ENCODE results near the gene ZNF319.

Gene ZNF319

DNA sequence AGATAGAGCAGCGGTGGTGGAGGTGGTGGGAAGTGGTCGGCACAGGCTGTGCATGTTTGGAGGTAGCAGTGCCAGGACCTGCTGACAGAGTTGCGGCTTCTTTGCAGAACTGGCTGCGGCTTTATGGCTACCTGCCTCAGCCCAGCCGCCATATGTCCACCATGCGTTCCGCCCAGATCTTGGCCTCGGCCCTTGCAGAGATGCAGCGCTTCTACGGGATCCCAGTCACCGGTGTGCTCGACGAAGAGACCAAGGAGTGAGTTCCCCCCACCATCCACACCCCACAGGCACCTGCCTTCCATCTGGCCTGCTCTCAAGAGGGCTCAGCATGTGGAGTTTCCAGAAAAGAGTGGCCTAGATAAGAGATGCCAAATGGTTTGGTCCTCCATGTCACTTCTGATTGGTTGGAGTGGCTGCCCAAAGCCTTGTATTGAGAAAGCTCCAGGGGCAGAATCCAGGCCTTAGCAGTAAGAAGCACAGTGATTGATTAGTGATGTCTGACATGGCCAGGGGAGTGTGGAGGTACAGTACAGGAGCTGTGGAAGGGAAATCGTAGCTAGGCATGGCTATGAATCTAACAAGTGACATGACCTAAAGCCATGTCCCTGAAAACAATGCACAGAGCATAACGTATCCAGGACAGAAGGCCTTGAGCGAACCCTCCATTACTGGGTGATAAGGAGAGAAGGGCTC is 37.0 kb upstream of the ZNF319 start:
- in situ Hi-C loops (cut with MboI; ENCODE audit: low sequenced_read_pairs) = no loop called here

DNA sequence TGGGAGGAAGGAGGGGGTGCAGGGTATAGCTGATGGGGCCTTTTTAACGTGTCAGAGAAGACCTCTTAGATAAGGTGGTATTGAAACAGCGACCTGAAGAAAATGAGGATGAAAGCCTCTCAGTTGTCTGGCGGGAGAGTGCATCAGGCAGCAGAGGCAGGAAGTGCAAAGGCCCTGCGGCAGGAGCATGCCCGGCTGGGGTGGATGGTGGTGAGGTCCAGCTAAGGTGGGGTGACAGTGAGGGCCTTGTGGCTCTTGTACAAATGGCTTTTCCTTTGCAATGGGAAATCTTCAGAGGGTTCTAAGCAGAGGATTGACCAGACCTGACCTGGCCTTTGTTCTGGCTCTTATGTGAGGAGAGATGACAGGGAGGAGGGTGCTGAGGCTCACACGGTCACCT is 36.5 kb upstream of the ZNF319 start:
- in situ Hi-C loops (cut with MboI; ENCODE audit: low sequenced_read_pairs) = no loop called here

DNA sequence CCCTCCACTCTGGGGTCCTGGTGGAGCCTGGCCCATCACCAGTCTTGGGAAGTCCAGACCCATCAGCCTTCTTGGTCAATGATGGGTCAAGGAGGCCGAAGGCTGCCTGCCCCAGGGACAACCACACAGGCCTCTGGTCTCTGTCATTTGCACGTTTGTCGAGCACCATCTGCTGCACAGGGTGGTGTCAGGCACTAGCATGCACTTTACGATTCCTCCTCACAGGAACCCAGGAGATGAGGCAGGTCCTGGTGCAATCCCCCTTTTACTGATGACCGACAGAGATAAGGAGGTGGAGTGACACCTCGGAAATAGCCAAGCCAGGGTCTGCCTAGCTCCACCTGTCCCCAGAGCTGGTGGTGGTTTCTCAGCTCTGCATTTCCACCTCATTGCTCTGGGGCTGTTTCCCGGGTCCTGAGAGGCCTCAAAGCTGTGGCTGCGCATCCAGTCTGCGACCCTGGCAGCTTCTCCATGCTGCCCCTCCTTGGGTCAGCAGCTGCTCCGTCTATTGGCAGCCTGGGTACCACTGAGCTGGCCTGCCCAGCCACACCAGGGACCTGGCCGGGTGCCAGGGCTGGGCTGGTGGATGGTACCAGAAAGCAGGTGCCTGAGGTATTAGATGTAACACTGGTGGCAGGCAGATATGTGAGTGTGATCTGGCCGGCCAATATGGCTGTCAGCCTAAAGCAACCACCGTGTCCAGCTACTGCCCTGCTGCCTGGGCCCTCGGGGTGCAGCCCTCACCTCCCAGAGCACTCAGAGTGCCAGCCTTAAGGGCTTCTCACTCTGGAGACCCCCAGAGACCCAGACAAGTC is 35.1 kb upstream of the ZNF319 start:
- in situ Hi-C loops (cut with MboI; ENCODE audit: low sequenced_read_pairs) = no loop called here

DNA sequence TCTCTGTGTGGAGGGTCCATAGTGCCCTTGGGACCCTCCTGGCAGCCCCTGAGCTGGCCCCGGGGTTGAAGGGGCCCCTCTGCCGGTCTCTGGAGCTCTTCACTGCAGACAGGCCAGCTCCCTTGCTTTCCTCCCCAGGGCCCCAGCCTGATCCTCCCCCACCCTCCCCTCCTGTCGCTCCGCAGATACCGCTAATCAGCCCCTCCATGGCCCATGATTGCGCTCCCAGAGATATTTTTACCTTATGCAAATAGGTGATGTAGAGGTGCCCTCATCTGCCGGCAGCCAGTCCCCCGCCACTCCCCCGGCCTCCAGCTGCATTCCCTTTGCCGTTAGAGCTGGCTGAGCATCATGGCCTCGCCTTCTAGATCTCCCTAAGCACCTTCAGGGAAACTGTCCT is 34.3 kb upstream of the ZNF319 start:
- in situ Hi-C loops (cut with MboI; ENCODE audit: low sequenced_read_pairs) = no loop called here

DNA sequence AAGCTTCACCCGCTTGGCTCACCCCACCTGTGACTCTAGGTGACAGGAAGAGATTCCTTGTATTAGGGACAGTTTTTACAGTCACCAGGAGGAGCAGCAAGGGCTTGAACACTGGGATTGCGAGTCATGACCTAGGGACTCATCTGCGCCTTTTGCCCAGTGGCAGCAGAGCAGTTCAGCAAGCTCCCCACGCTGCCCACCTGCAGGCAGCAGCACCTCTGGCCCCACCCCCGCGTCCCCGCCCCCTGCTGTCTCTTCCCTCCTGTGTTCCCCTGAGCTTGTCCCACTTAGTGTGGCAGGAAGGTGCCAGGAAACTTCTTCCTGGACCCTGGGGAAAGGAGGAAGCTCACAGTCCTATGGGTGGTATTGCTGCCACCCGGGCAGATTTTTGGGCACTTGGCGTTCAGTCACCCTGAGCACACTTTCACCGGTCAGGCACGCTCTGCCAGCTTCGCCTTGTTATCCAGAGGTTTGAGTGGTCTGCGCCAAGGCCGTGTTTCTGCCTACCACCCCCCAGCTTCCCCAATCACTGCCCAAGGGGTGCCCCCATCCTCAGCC is 33.7 kb upstream of the ZNF319 start:
- in situ Hi-C loops (cut with MboI; ENCODE audit: low sequenced_read_pairs) = no loop called here

DNA sequence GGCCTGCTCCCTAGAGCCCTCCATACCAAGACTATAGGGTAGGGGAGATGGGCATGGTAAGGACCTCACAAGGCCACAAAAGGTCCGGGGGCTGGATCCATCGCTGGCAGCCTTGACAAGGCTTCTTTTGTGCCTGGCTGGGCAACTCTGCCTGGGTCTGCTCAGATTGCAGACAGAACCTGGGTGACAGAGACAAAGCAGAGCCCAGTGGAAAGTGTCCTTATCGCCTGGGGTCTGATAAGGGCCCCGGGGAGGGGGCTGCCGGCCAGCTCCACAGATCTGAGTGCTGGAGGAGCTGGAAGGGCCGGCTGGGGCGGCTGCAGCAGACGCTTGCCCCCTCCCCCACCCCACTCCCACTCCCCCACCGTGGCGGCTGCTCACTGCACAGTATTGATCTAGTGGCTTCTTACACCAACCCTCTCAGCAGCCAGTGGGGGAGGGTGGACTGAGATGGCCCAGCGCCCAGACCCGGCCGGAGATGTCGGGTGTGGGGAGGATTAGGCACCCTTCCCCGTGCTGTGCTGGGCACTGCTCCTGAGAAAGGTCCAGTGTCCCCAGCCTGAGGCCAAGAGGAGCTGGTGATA is 32.3 kb upstream of the ZNF319 start:
- in situ Hi-C loops (cut with MboI; ENCODE audit: low sequenced_read_pairs) = no loop called here

DNA sequence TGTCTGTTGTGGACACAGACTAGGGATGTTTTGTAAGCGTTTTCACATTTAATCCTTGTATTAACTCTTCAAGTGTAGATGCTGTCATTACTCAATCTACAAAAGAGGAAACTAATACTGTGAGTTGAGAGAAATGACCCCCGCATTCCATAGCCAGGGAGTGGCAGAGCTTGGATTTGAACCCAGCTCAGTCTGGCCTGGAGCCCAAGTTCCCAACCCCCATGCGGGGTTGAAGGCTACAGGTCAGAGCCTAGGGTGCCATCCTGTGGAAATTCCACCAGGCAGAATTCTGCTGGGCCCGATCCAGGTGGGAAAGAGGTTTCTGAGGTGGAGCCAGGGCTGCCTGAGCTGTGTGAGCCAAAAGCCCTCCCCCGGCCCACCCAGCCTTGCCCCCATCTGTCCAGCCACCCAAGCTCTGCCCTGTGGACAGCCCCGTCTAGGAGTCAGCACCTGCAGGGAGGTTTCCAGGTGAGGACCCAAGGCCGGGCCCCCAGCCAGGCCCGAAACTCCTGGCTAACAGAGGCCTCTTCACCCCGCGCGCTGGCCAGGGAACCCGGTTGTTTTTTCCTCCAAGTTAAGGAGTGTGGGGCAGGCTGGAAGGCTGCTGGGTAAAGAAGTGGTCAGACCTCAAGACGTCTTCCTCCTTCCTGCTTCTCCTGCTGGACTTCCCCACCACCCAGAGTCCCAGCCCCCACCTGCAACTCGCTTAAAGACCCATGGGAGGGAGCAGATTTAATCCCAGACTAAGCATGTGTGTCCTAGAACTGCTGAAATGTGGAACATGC is 30.7 kb upstream of the ZNF319 start:
- in situ Hi-C loops (cut with MboI; ENCODE audit: low sequenced_read_pairs) = no loop called here

DNA sequence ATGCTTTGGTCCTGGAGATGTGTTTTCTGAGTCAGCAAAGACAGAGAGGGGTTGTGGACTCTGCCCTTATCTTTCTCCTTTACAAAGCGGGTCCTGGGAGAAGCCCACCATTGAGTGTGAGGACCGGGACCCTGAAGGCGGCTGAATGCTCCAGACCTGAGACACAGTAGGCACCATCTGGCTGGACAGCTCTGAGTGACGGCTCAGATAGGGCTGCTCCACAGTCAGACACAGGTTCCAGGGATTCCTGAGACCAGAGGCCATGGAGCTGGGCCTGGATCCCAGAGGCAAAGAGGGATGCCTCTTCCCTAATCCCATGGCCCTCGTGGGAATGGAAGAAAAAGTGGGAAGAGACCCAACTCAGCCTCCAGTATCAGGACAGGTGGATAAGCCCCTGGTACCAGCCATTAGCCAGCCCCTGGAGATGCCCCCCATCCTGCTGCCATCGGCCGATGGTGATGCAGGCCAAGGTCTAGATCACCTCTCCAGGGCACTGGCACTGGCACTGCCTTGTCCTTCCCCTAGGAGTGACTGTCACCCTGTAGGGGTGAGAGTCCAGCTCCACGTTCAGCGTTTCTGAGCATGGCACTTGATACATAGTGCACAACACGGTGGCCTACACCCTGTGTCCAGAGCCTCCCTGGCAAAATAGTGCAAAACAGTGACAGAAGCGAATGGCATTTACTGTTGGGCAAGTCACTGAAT is 29.8 kb upstream of the ZNF319 start:
- in situ Hi-C loops (cut with MboI; ENCODE audit: low sequenced_read_pairs) = no loop called here

DNA sequence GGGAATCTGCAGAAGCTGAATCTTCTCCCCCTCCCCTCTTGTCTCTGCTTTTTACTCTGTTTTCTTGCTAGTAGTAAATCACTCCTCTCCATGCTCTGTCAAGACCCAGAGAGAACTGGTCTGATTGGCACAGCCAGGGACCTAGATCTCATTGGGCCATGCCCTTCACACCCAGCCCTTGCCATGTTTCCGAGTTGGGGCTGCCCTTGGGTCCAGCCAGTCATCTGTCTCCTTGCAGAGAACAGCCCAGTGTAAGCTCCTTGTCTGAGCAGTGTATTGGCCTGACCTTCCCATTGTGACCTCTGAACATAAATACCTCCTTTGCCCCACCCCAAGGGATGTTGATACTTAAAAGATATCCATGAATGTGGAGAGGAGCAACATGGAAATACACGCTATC is 28.9 kb upstream of the ZNF319 start:
- in situ Hi-C loops (cut with MboI; ENCODE audit: low sequenced_read_pairs) = no loop called here

DNA sequence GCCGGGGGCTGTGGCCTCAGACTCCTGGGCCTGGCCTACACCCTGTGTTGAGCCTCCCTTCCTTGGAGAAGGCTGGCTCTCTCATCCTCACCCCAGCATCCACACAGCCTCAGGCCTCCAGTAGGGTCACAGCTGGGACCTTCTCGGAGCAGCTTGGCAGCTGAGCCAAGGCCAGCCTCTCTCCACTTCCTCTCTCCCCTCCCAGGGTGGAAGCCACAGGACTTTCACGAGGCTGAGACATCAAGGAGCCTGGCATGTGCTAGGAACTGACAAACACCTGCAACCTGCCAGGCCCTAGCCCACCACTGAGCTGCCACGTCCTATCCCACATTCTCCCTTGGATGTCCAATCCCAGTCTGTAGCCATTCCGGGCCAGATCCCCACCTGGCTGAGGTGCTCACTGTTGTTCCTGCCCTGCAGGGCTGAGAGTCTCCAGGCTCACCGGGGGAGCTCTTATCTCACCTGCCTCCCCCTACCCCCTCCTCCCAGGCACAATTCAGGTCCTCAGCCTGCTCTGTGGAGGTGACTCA is 28.1 kb upstream of the ZNF319 start:
- in situ Hi-C loops (cut with MboI; ENCODE audit: low sequenced_read_pairs) = no loop called here

DNA sequence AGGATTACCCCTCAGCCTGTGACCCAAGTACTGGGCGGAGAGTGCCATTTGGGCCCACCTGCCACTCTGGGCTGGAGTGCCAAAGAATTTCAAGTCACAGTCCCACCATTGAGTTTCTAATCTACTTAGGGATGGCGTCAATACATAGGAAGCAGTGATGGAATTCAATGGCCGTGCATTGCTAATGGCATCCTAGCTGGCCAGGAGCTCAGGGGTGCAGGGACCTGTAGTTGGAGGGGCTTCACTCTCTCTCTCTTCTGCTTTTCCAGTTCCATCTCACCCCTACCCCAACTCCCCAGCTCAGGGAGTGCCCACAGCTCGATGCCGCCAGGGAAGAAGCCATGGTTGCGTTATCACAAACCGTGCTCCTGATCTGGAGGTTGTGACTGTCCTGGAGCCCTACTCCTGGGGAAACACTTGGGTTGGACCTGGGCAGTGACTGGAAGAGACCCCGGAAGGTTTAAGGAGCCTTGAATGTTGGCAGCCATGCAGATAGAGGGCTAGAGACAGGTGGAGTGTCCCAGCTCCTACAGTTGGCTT is 27.5 kb upstream of the ZNF319 start:
- in situ Hi-C loops (cut with MboI; ENCODE audit: low sequenced_read_pairs) = no loop called here

DNA sequence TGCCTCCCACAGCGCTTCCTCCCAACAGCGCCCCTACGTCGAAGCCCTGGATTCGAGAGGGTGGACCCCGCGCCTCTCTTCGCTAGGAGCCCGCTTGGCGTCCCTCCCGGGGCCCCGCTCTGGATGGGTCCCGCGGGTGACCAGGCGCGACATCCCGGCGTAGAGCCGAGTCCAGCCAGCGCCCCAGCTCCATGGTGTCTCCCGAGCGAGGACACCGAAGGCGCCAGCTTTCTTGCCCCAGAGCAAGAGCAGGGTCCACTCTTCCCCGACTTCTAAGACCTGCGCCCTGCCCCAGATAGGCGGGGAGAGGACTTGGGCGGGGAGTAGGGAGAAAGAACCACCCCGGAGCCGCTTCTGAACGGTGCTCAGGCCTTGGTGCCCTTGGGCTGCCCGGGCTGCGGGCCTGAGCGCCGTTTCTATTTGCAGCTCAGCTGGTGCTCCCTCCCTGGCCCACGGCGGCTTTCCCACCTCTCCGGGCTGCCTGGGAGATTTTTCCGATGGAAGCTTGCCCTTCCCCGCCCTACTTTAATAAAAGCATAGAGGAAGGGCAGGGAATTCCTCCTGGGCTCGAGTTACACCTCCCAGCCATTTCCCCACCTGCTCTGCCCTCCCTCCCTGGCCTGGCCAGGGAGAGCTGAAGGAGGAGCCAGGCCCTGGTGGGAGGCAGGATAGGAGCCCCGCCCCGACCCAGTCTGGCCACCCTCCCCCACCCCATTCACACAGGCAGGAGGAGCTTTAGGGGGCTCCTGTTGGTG is 26.9 kb upstream of the ZNF319 start:
- in situ Hi-C loops (cut with MboI; ENCODE audit: low sequenced_read_pairs) = no loop called here

DNA sequence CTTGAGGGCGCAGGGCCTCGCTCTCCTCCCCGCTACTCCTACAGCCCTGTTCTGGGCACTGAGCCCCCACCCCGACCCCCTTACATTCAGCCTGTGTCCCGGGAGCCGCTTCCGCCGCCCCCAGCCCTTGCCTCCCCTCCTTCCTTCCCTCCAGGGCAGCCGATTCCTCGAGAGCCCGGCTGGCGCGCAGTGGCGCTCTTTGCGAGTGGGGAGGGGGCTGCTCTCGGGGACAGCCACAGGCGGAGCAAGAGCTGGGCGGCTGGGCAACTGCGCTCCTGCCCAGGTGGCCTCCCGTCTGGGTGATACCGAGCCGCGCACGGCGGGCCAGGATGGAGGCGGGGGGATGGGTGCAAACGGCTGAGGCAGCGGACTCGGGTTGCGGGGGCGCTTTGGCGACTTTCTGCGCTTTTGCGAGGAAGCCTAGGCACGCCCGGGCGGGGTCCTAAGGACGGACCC is 26.3 kb upstream of the ZNF319 start:
- in situ Hi-C loops (cut with MboI; ENCODE audit: low sequenced_read_pairs) = no loop called here

DNA sequence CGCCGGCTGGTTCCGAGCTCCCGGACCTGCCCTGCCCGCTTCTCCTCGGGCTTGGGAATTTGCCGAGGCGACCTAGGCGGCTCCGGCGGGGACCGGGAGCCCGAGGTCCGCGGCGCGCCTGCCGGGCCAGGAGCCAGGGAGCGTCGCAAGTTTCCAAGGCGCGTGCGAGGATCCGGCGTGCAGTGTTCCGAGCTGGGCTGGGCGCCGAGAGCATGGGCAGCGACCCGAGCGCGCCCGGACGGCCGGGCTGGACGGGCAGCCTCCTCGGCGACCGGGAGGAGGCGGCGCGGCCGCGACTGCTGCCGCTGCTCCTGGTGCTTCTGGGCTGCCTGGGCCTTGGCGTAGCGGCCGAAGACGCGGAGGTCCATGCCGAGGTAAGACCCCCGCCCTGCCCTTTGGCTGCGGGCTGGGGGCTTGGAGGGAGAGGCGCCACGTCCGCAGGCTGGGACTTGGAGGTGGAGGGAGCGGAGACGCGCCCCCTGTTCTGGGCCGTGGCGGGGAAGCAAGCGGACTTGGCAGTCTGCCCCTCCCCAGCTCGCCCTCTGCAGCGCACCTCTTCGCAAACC is 25.8 kb upstream of the ZNF319 start:
- in situ Hi-C loops (cut with MboI; ENCODE audit: low sequenced_read_pairs) = no loop called here

DNA sequence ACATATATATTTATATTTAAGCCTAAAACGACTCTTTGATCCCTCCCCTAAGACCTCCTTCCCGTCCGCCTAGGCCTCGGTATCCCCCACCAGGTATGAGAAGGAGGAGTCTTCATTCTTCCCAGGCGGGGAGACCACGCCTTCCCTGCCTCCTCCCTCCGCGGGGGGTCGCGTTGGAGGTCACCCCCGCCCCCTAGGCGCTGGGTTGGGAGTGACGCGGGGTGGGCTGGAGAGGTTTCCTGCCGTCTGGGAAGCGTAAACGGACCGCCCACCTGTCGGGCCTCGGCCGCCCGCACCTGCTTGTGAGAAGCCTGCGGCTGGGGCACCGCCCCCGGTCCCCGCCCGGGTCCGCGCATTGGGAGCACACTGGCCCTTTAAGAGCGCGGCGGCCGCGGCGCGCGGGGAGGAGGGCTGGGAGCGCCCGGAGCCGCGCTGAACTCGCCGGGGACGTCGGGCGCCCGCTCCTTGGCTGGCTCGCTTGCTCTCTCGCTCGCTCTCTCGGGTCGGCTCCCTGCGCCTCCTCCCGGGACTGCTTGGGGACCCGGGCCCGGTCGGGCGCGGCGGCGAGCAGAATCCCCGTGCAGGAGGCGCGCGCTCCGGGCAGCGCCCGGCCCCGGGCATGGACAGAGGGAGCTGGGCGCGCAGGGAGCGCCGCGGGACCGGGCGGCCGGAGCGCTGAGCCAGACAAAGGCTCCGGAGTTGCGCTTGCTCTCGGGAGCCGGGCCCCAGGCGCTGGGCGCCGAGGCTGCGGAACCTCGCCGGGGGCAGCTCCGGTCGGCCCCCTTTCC is 25.1 kb upstream of the ZNF319 start, which contains the start of gene MMP15:
Gene MMP15, plus strand, starts transcription at position 404 of the 788 bp plus-strand sequence. CDS start 597 bp downstream, outside the sequence.
- in situ Hi-C loops (cut with MboI; ENCODE audit: low sequenced_read_pairs) = no loop called here

DNA sequence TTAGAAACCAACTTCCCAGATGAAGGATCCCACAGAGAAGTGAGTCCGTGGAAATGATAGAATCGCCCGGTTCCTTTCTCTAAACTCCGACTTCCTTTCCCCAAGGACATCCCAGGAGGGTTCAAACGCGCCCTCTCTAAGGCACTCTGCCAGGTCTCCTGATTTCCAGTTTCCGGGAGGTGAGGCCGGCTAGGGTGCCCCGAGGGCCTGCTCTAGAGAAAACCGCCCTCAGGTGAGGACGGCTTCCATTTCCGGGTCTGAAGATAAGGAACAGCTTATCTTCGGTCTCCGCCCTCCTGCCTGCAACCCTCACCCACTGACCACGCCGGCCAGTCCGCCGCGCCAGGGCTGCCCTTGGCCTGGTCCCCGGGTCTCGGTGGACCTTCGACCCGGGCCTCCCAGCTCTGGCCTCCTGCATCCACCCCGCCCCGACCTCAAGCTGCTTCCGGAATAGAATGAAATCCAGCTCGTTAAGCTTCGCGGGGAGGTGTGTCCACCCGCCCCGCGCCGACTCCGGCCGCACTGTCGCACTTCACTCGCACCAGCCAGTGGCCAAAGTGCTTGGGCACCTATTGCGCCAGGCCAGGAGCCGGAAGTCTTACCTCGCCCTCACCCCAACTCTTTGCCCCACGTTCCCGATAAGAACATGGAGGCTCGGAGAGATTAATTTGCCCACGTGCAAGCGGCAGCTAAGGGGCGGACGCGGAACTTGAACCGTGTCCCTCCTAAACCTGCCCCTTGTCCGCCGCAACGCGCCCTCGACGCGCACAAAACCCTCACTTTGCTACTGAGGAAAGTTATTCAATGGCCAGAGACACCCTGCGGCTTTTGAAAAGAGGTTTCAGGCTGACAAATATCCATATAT is 24.2 kb upstream of the ZNF319 start:
- in situ Hi-C loops (cut with MboI; ENCODE audit: low sequenced_read_pairs) = no loop called here

All from hTERT RPE-1 (cell line).